Stimulated activated naive B cell treated with anti-CD40 and anti-IgM and Interleukin-4, amounts not matched to agents 10 μg/mL and 1 μg/mL and 100 μg/mL, for 72 hours (primary cell): ENCODE data around the gene PDZD4.

ENCODE experiments used
- ATAC-seq, 2 donors: fragments of 150-1000 bp; cut with Tn5 transposase; replicated peaks; 2 replicates each; pipeline ENCODE4 v1.10.0; 2021; ENCODE audit warnings: moderate library complexity in 1 of 2
- DNase-seq: peaks from one replicate; pipeline ENCODE4 v3.0.0; 2021
- H3K27ac Mint-ChIP-seq: one replicate; pipeline ENCODE4 v1.8.0; 2022; ENCODE audit warnings: mild to moderate bottlenecking, mixed read lengths
- H3K27me3 Mint-ChIP-seq, 2 donors: one replicate each; pipeline ENCODE4 v1.8.0; 2022; ENCODE audit warnings: mixed read lengths in 2 of 2
- H3K36me3 Mint-ChIP-seq, 2 donors: one replicate each; pipeline ENCODE4 v1.8.0; 2022; ENCODE audit warnings: mixed read lengths in 2 of 2, mild to moderate bottlenecking in 1 of 2
- H3K4me1 Mint-ChIP-seq, 2 donors: one replicate each; pipeline ENCODE4 v1.8.0; 2022; ENCODE audit warnings: mixed read lengths in 2 of 2, mild to moderate bottlenecking in 1 of 2
- H3K4me3 Mint-ChIP-seq, 2 donors: one replicate each; pipeline ENCODE4 v1.8.0; 2022; ENCODE audit warnings: mild to moderate bottlenecking in 2 of 2, mixed read lengths in 2 of 2, moderate library complexity in 1 of 2
- H3K9me3 Mint-ChIP-seq, 2 donors: one replicate each; pipeline ENCODE4 v1.8.0; 2022; ENCODE audit warnings: mixed read lengths in 2 of 2, mild to moderate bottlenecking in 1 of 2

Gene PDZD4

DNA sequence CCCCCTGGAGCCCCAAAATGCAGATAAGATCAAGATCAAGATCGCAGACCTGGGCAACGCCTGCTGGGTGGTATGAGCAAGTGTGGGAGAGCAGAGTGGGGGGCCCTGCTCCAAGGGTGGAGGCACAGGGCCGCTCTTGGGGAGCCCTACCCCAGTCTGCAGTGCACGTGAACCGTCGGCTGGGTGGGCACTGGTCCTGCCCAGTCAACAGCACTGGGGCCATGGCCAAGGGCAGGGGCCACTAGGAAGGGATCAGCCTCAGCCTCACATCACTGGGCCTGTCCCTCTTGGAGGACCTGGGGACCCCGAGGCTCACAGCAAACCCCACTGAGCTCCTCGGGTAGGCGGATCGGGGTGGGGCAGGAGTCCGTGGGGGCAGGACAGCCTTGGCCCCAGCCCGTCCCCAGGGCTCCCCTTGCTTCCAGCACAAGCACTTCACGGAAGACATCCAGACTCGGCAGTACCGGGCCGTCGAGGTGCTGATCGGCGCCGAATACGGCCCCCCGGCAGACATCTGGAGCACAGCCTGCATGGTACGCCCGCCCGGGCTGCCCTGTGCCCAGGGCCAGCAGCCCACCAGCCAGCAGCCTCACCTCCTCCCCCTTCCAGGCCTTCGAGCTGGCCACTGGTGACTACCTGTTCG is 45.9 kb downstream of the PDZD4 start:
- Mint-ChIP-seq H3K4me1 (peaks cover 4 to 11% of the 10 kb centered on the region in 2 donors), H3K36me3 (peaks cover 8 to 21% of the 10 kb centered on the region in 2 donors), H3K9me3 (no peaks in the 10 kb centered on the region), H3K4me3 (no peak overlapping the region), H3K27ac (no peak overlapping the region), H3K27me3 (peaks cover 9 to 10% of the 10 kb centered on the region in 2 donors)
- ATAC-seq (no peak), DNase-seq (no peak)

DNA sequence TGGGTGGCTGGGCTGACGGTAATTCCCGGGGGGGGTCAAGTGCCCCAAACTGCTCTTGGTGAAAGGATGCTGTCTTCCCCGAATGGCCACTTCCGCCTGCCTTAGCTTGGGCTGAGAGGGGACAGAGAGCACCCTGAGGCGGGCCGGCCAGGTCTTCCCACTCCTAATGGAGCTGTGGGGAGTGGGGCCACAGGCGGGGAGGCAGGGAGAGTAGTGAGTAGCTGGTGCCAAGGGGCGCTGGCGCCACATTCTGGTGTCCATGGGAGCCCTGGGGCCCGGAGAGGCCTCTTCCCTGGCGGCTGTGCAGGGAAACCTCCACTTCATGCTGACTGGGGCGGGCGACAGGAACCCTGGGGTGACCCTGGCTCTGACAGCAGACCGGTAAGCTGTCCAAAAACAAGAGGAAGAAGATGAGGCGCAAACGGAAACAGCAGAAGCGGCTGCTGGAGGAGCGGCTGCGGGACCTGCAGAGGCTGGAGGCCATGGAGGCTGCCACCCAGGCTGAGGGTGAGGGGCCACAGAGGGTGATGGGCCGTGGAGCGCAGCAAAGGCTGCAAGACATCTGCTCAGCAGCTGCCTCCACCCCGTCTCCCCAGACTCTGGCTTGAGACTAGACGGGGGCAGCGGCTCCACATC is 46.8 kb downstream of the PDZD4 start:
- H3K27ac Mint-ChIP-seq, result peak overlapping the region; percentile 76

DNA sequence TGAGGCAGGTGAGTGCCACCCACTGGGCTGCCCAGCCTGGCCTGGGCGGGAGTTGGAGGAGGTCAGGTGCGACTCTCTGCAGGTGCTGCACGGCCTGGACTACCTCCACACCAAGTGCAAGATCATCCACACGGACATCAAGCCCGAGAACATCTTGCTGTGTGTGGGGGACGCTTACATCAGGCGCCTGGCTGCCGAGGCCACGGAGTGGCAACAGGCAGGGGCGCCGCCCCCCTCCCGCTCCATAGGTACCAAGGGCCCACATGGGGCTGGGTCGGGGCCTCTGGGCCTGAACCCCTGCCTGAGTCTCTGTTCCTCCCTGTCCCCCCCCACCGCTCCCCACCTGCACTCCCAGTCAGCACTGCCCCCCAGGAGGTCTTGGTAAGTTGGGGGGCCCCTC is 47.5 kb downstream of the PDZD4 start:
- Mint-ChIP-seq H3K9me3 (no peaks in the 10 kb centered on the region), H3K36me3 (peaks cover 8 to 17% of the 10 kb centered on the region in 2 donors), H3K27me3 (peaks cover 9 to 10% of the 10 kb centered on the region in 2 donors), H3K27ac (no peak overlapping the region), H3K4me1 (peaks cover 4 to 11% of the 10 kb centered on the region in 2 donors), H3K4me3 (no peak overlapping the region)
- ATAC-seq (no peak), DNase-seq (no peak)

More for the DNA sequence above, 46.8 kb downstream of the PDZD4 start:
- Mint-ChIP-seq H3K4me1 (peaks cover 4 to 11% of the 10 kb centered on the region in 2 donors), H3K9me3 (no peaks in the 10 kb centered on the region), H3K4me3 (no peak overlapping the region), H3K27me3 (peaks cover 9 to 10% of the 10 kb centered on the region in 2 donors), H3K36me3 (peaks cover 8 to 17% of the 10 kb centered on the region in 2 donors)
- DNase-seq, result no peak
- no peak for ATAC-seq

DNA sequence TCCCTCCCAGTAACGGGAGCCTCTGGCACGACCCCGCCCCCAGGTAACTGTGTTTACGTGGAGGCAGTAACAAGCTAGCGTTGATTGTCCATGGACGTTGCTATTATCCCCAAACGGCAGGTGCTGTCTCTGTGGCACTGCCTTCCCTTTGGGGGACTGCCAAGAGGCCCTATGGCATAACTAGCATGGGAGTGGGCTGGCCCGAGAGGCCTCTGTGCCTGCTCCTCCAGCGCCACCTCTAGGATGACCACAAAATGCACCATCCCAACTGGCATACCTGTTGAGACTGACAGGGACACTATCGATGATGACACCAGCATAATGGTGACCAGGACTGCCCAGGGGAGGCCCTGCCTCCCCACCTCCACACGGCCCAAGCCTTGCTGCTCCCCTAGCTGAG is 48.0 kb downstream of the PDZD4 start:
- Mint-ChIP-seq H3K4me3 (no peak overlapping the region), H3K9me3 (no peaks in the 10 kb centered on the region), H3K27me3 (peaks cover 9 to 10% of the 10 kb centered on the region in 2 donors), H3K27ac (no peak overlapping the region), H3K4me1 (peaks cover 4 to 11% of the 10 kb centered on the region in 2 donors), H3K36me3 (peaks cover 8 to 17% of the 10 kb centered on the region in 2 donors)
- ATAC-seq, result no peak
- DNase-seq, result no peak

DNA sequence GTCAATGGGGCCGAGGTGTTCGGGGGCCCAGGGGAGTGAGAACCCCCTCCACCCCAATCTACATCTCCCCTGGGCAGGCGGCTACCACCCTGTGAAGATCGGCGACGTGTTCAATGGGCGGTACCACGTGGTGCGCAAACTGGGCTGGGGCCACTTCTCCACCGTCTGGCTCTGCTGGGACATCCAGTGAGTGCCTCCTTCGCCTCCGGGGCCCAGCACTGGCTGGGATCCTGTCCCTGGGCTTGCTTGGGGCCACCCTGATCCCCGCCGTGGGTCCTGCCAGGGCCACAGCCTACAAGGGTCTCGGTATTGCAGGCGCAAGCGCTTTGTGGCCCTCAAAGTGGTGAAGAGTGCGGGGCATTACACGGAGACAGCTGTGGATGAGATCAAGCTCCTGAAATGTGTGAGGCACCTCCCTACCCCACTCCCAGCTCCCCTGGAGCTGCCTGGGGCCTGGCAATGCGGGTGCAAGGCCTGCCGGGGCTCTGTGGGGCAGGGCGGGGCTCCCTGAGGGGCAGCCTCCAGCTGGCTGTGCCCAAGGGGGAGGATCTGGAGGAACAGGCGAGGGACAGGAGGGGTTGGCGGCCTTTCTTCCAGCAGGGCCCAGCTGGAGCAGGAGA is 48.8 kb downstream of the PDZD4 start:
- Mint-ChIP-seq H3K4me1 (peaks cover 4 to 11% of the 10 kb centered on the region in 2 donors), H3K27me3 (peaks cover 9 to 10% of the 10 kb centered on the region in 2 donors), H3K9me3 (no peaks in the 10 kb centered on the region), H3K4me3 (no peak overlapping the region), H3K36me3 (peaks cover 8 to 13% of the 10 kb centered on the region in 2 donors), H3K27ac (no peak overlapping the region)
- no peak for ATAC-seq
- DNase-seq, result no peak

DNA sequence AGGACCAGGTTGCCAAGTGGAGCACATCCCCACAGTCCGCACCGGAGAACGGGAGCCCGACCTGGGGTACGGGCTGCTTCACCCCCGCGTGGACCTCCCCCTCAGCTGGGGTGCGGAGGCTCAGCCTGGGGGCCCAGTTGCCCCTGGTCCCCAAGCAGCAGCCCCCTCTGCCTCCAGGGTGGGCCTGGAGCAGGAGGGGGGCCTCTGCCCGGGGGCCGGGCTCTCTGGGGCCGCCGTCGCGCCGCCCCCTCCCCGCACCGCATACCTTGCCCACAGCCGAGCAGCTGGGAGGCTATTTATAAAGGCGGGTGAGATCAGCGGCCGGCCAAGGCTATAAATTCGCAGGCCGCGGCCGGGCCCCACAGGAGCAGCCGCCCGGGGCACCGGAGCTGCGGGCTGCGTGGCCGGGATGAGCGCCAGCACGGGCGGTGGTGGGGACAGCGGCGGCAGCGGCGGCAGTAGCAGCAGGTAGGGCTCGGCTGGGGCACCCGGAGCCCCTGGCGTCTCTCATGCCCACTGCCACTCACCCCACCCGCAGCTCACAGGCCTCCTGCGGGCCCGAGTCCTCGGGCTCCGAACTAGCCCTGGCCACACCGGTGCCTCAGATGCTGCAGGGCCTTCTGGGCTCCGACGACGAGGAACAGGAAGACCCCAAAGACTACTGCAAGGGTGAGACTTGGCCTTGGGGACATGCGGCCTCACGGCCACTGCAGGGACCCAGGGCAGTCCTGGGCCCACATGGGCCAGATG is 49.5 kb downstream of the PDZD4 start, which contains the start of gene SRPK3:
Gene SRPK3 (plus strand): TSS at position 364 of the 750 bp plus-strand sequence. CDS start 46 bp downstream, at position 410.
- H3K4me3 Mint-ChIP-seq, result no peak within 1 kb of the TSS
- peaks cover 4 to 11% of the 10 kb centered on the region in 2 donors for H3K4me1 Mint-ChIP-seq
- no peaks in the 10 kb centered on the region for H3K9me3 Mint-ChIP-seq

DNA sequence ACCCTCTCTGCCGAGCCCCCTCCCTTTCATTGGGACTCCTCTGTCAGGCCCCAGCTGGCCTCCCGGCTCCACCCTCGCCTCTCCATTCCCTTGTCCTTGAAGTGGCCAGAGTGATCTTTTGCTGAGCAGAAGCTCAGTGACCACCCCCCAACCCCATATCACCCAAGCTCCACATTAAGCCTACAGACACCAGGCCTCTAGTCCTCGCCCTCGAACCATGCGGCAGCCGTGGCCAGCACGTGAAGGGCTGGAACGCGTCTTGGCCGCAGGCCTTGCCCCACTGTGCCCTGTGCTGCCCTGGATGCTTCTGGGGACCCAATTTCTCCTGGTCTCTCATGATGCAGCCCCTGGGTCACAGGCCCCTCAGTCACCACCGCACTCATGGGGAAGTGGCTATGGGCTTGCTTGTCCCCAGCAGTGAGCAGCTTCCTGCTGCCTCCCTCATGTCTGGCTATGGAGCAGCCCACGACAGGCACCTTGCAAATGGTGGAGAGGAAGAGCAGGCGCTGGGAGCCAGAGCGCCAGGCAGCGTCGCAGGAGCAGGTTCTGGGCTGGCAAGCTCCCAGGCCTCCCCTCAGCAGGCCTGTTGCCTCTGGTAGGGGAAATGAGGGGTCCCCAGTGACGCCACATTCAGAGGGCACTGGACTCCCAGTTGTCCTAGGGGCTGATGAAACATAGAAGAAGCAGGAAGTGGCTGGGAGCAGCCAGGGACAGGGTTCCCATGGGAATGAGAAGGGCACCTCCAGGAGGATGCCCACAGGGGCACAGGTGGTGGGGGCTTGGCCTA is 50.3 kb downstream of the PDZD4 start:
- Mint-ChIP-seq H3K9me3 (no peaks in the 10 kb centered on the region), H3K27ac (peak overlapping the region; percentile 17), H3K4me3 (no peak overlapping the region), H3K27me3 (peaks cover 9 to 10% of the 10 kb centered on the region in 2 donors), H3K4me1 (peaks cover 4 to 11% of the 10 kb centered on the region in 2 donors), H3K36me3 (peaks cover 5 to 6% of the 10 kb centered on the region in 2 donors)
- ATAC-seq, result no peak
- no peak for DNase-seq

More for the DNA sequence above, 49.5 kb downstream of the PDZD4 start, which contains the start of gene SRPK3:
- Mint-ChIP-seq H3K27ac (peak within 1 kb of the TSS; percentile 17), H3K27me3 (peaks cover 9 to 10% of the 10 kb centered on the region in 2 donors), H3K36me3 (peaks cover 8 to 10% of the 10 kb centered on the region in 2 donors)
- DNase-seq, result no peak
- peak in 1 of 2 donors; percentile 15 for ATAC-seq

DNA sequence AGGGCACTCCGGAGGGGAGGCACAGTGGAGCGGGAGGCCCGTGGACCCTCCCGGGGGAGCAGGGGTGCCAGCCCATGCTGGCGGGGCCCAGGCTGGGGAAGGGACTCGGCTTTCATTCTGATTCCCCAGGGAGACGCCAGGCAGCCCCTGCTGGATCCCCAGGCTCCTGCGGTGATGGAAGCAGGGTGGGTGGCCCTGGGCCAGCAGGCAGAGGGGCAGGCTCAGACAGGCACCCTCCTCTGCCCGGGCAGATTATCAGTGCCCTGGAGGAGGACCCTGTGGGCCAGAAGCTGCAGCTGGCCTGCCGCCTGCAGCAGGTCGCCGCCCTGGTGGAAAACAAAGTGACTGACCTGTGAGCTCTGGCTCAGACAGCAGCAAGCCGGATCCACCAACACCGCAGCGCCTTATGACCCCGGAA is 51.7 kb downstream of the PDZD4 start:
- DNase-seq, result no peak
- H3K9me3 Mint-ChIP-seq, result no peaks in the 10 kb centered on the region
- no peak overlapping the region for H3K4me3 Mint-ChIP-seq
- peaks cover 2 to 6% of the 10 kb centered on the region in 2 donors for H3K36me3 Mint-ChIP-seq
- no peak overlapping the region for H3K27ac Mint-ChIP-seq
- ATAC-seq, result no peak
- peaks cover 4 to 11% of the 10 kb centered on the region in 2 donors for H3K4me1 Mint-ChIP-seq
- peaks cover 9 to 10% of the 10 kb centered on the region in 2 donors for H3K27me3 Mint-ChIP-seq

DNA sequence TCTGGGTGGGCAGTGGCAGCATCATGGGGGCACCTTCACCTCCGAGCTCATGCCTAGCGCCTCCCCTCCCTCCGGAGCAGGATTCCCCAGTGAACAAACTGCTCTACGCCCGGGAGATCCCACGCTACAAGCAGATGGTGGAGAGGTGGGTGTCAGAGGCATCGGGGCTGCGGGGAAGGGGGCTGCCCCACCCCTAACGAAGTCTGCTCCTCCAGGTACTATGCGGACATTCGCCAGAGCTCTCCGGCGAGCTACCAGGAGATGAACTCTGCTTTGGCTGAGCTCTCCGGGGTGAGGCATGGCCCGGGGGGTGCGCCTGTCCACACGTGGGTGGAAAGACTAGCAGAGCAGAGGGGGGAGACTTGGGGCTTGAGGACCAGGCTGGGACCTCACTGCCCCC is 52.2 kb downstream of the PDZD4 start:
- Mint-ChIP-seq H3K9me3 (no peaks in the 10 kb centered on the region), H3K27me3 (peaks cover 9 to 10% of the 10 kb centered on the region in 2 donors), H3K27ac (peak overlapping the region; percentile 14), H3K36me3 (peaks cover under 1 to 2% of the 10 kb centered on the region in 2 donors), H3K4me3 (no peak overlapping the region), H3K4me1 (peaks cover 4 to 11% of the 10 kb centered on the region in 2 donors)
- ATAC-seq, result no peak
- no peak for DNase-seq

DNA sequence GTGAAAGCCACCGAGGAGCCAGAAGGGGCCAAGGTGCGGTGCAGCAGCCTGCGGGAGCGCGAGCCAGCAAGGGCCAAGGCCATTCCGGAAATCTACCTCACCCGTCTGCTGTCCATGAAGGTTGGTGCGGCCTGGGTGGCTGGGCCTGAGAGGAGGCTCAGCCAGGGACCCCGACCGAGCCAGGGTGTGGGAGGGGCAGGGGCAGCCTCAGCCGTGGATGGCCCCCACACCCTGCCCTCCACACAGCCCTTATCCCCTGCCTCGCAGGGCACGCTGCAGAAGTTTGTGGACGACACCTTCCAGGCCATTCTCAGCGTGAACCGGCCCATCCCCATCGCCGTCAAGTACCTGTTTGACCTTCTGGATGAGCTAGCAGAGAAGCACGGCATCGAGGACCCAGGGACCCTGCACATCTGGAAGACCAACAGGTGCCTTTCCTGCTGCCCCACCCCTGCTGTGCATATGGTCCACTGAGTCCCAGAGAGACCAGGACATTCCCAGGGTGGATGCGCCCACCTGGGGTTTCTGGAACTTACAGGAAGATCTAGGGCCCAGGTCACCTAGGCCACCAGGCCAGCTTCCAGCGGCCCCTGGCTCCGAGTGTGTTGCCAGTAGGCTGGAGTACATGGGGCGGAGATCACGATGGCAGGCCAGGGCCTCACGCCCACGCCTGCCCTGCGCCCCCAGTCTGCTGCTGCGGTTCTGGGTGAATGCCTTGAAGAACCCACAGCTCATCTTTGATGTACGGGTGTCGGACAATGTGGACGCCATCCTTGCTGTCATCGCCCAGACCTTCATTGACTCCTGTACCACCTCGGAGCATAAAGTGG is 52.9 kb downstream of the PDZD4 start:
- ATAC-seq (no peak), DNase-seq (no peak)
- H3K36me3 Mint-ChIP-seq, result peaks cover 0 to 2% of the 10 kb centered on the region in 2 donors
- H3K27ac Mint-ChIP-seq, result no peak overlapping the region
- H3K4me3 Mint-ChIP-seq, result no peak overlapping the region
- H3K27me3 Mint-ChIP-seq, result peaks cover 9 to 10% of the 10 kb centered on the region in 2 donors
- no peaks in the 10 kb centered on the region for H3K9me3 Mint-ChIP-seq
- H3K4me1 Mint-ChIP-seq, result peaks cover 4 to 11% of the 10 kb centered on the region in 2 donors

DNA sequence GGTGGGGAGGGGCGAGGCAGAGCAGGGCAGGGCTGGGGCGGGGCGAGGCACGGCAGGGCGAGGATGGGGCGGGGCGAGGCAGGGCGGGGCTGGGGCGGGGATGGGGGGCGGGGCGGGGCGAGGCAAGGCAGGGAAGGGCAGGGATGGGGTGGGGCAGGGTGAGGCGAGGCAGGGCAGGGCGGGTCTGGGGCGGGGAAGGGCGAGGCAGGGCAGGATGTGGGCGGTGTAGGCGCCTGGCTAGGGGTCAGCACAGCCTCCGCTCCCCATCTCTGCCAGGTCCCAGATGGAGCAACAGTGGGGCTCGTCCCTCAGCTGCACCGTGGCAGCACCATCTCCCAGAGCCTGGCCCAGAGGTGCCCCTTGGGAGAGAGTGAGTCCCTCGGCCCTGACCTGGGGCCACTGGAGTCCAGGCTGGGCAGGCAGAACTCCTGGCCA is 53.7 kb downstream of the PDZD4 start:
- no peak for DNase-seq
- Mint-ChIP-seq H3K27ac (no peak overlapping the region), H3K9me3 (no peaks in the 10 kb centered on the region), H3K27me3 (peaks cover 9 to 10% of the 10 kb centered on the region in 2 donors), H3K36me3 (peaks cover 0 to 2% of the 10 kb centered on the region in 2 donors), H3K4me1 (peaks cover 4 to 11% of the 10 kb centered on the region in 2 donors), H3K4me3 (no peak overlapping the region)
- ATAC-seq, result no peak

DNA sequence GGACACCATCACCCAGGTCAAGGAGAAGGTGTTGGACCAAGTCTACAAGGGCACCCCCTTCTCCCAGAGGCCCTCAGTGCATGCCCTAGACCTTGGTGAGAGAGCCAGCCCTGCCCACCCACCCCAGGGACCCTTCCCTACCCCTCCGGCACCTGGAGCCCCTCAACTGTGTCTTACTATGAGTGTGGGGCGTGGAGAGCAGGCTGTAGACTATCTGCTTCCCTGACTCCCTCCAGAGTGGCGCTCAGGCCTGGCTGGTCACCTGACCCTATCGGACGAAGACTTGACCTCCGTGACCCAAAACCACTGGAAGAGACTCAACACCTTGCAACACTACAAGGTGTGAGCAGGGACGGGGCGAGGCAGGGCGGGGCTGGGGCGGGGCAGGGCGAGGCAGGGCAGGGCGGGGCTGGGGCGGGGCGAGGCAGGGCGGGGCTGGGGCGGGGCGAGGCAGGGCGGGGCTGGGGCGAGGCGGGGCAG is 54.2 kb downstream of the PDZD4 start:
- Mint-ChIP-seq H3K27me3 (peaks cover 9 to 10% of the 10 kb centered on the region in 2 donors), H3K36me3 (peaks cover 0 to 2% of the 10 kb centered on the region in 2 donors)
- no peak for ATAC-seq

More for the DNA sequence above, 54.2 kb downstream of the PDZD4 start:
- DNase-seq, result no peak
- H3K4me3 Mint-ChIP-seq, result no peak overlapping the region
- H3K9me3 Mint-ChIP-seq, result no peaks in the 10 kb centered on the region
- H3K4me1 Mint-ChIP-seq, result peaks cover 4 to 11% of the 10 kb centered on the region in 2 donors
- no peak overlapping the region for H3K27ac Mint-ChIP-seq
